Upper lobe of left lung (tissue), 4 donors: ENCODE measurements around the gene TMEM231.
"Not testable (repeated sequence)": the region's sequence is repeated elsewhere in the genome, so short reads cannot be mapped to it uniquely, and the experiment has no call there.

Experiments used
- CTCF ChIP-seq, 6 experiments: fragments of 450-650 bp in 4 of 6; fragments of 200-600 bp in 2 of 6; sonication (generic) in 2 of 6; IDR thresholded peaks; one replicate each; pipeline ENCODE4 v1.5.1; 2016 to 2019; ENCODE audit warnings: antibody characterized with exemption in 6 of 6
- POLR2A ChIP-seq, 4 donors: fragments of 450-650 bp; IDR thresholded peaks; one replicate each; pipeline ENCODE4 v1.5.1; 2016 to 2017; ENCODE audit warnings: antibody characterized with exemption in 4 of 4, mild to moderate bottlenecking in 2 of 4

- TF ChIP-seq CTCF, POLR2A (IDR thresholded peaks at IDR 0.05): not testable (repeated sequence)
These were observed 35.9 kb upstream of the TMEM231 start for GRCh38 chr16:75591927-75592326.
